ENCODE data around the gene IGSF21. TPM values are rescaled to one million over a fixed set of nuclear protein-coding genes. Genes with fewer than 3 reads are reported as not detected.

The IGSF21 gene
- total and polyA plus RNA-seq, 11 donors: 0.54 to 2.2 (median 0.94) TPM; not detected in 1

GRCh38 chr1:18390953-18391352, 283.4 kb downstream of the IGSF21 start:
- no peak overlapping the region for H3K27ac ChIP-seq
- WGBS, 4 donors: 78 to 89% (median 85%) methylated on average over 11 of the region's 11 CpGs
- DNase-seq: no peak
- intact Hi-C loops (cut with DNase I): no loop called here
- TF ChIP-seq POLR2A (IDR thresholded peaks at IDR 0.05): no peak
- TF ChIP-seq CTCF (IDR thresholded peaks at IDR 0.05): no peak
- H3K36me3 ChIP-seq: no peaks in the 10 kb centered on the region
- H3K9me3 ChIP-seq: no peaks in the 10 kb centered on the region
- no peaks in the 10 kb centered on the region for H3K4me1 ChIP-seq
- H3K27me3 ChIP-seq: peaks cover 0 to 6% (median 0%) of the 10 kb centered on the region in 9 donors
- no peak for ATAC-seq
- H3K4me3 ChIP-seq: no peak overlapping the region

GRCh38 chr1:18394563-18395156, 287.1 kb downstream of the IGSF21 start:
- ATAC-seq (no peak), DNase-seq (no peak)
- TF ChIP-seq POLR2A (IDR thresholded peaks at IDR 0.05) (no peak), CTCF (IDR thresholded peaks at IDR 0.05) (no peak)
- Histone ChIP-seq H3K4me3 (no peak overlapping the region), H3K27ac (no peak overlapping the region), H3K27me3 (peaks cover 0 to 29% (median 15%) of the 10 kb centered on the region in 9 donors), H3K36me3 (no peaks in the 10 kb centered on the region), H3K9me3 (no peaks in the 10 kb centered on the region), H3K4me1 (no peaks in the 10 kb centered on the region)
- WGBS, 4 donors: 85 to 93% (median 89%) methylated on average over 9 of the region's 9 CpGs
- intact Hi-C loops (cut with DNase I): no loop called here

- TF ChIP-seq CTCF (IDR thresholded peaks at IDR 0.05) (no peak), POLR2A (IDR thresholded peaks at IDR 0.05) (no peak)
- ATAC-seq: no peak
- Histone ChIP-seq H3K27me3 (peaks cover 0 to 30% (median 15%) of the 10 kb centered on the region in 9 donors), H3K4me3 (no peak overlapping the region), H3K27ac (no peak overlapping the region), H3K36me3 (no peaks in the 10 kb centered on the region), H3K9me3 (no peaks in the 10 kb centered on the region), H3K4me1 (no peaks in the 10 kb centered on the region)
- WGBS, 4 donors: 60 to 65% (median 62%) methylated on average over 7 of the region's 7 CpGs
- no peak for DNase-seq
- intact Hi-C loops (cut with DNase I): no loop called here
Observed at GRCh38 chr1:18396247-18396980, 288.8 kb downstream of the IGSF21 start.

- Histone ChIP-seq H3K9me3 (no peaks in the 10 kb centered on the region), H3K27me3 (peaks cover 0 to 38% (median 15%) of the 10 kb centered on the region in 9 donors), H3K4me1 (no peaks in the 10 kb centered on the region), H3K27ac (no peak overlapping the region), H3K4me3 (no peak overlapping the region), H3K36me3 (no peaks in the 10 kb centered on the region)
- no peak for DNase-seq
- WGBS, 4 donors: 38 to 48% (median 42%) methylated on average over 4 of the region's 4 CpGs
- ATAC-seq: no peak
- intact Hi-C loops (cut with DNase I): no loop called here
- TF ChIP-seq POLR2A (IDR thresholded peaks at IDR 0.05) (no peak), CTCF (IDR thresholded peaks at IDR 0.05) (no peak)
Observed at GRCh38 chr1:18397641-18398040, 290.0 kb downstream of the IGSF21 start.
